Thyroid gland (tissue), 4 donors: ENCODE measurements around the gene PCDHA2. TPM values are rescaled to one million over a fixed set of nuclear protein-coding genes. Genes with fewer than 3 reads are reported as not detected.
"Not testable (repeated sequence)": the region's sequence is repeated elsewhere in the genome, so short reads cannot be mapped to it uniquely, and the experiment has no call there.

Experiments
- DNase-seq, 2 donors: peaks; one replicate each; pipeline ENCODE4 v3.0.0-alpha.2; 2019
- H3K27ac ChIP-seq, 3 donors: fragments of 200-600 bp; sonication (generic); 1 replicate in 2 of 3; 2 replicates in 1 of 3; pipeline ENCODE4 v1.5.1; 2016 to 2019; ENCODE audit warnings: mild to moderate bottlenecking in 1 of 3, moderate library complexity in 1 of 3
- H3K27me3 ChIP-seq: fragments of 200-600 bp; sonication (generic); one replicate; pipeline ENCODE4 v1.5.1; 2019
- H3K36me3 ChIP-seq, 2 donors: fragments of 200-600 bp; sonication (generic); one replicate each; pipeline ENCODE4 v1.5.1; 2016 to 2019
- H3K4me1 ChIP-seq, 2 donors: fragments of 200-600 bp; sonication (generic); one replicate each; pipeline ENCODE4 v1.5.1; 2017 to 2019
- H3K4me3 ChIP-seq, 3 donors: fragments of 200-600 bp; sonication (generic); replicated peaks in 1 of 3; 1 replicate in 2 of 3; 2 replicates in 1 of 3; pipeline ENCODE4 v1.5.1; 2016; ENCODE audit warnings: mild to moderate bottlenecking in 1 of 3
- H3K9me3 ChIP-seq: fragments of 200-600 bp; sonication (generic); one replicate; pipeline ENCODE4 v1.5.1; 2017
- CTCF ChIP-seq, 6 experiments: fragments of 200-600 bp in 3 of 6; fragments of 450-650 bp in 3 of 6; sonication (generic) in 3 of 6; IDR thresholded peaks; one replicate each; pipeline ENCODE4 v1.5.1; 2016 to 2019; ENCODE audit warnings: antibody characterized with exemption in 6 of 6, mild to moderate bottlenecking in 2 of 6, inconsistent platforms in 1 of 6, moderate library complexity in 1 of 6
- POLR2A ChIP-seq, 2 donors: fragments of 450-650 bp; IDR thresholded peaks; one replicate each; pipeline ENCODE4 v1.6.1; 2017; ENCODE audit warnings: antibody characterized with exemption in 2 of 2, mild to moderate bottlenecking in 2 of 2, moderate library complexity in 1 of 2
- WGBS, 2 donors: methylation state at CpG; one replicate each; pipeline ENCODE4 v1.1.5; 2017; 5-methylcytosine and 5-hydroxymethylcytosine counted together
- intact Hi-C: fragments of 100-400 bp; cut with DNase I; formaldehyde crosslinking; loops from one replicate; pipeline ENCODE4 v1.15.1; 2023
- total RNA-seq, 4 donors: library from RNA; depleted of rRNA; stranded (reverse); fragments of >200 nt; gene quantifications; one replicate each; pipeline ENCODE4 v1.2.3, GENCODE V29; 2016

Gene PCDHA2
- total RNA-seq, 4 donors from 2014 or later: 0.22 TPM; not detected in 3

- intact Hi-C loops: no loop called here
- peak; percentile 17 to 45 for DNase-seq
- no peaks in the 10 kb centered on the region for H3K36me3 ChIP-seq
- H3K27me3 ChIP-seq: no peaks in the 10 kb centered on the region
- no peaks in the 10 kb centered on the region for H3K9me3 ChIP-seq
- 11 to 18% methylated on average over 37 to 41 of the region's 47 CpGs for WGBS, 2 donors
- peak in 2 of 6 experiments; percentile 46 to 47 for TF ChIP-seq CTCF (IDR thresholded peaks at IDR 0.05)
- TF ChIP-seq POLR2A (IDR thresholded peaks at IDR 0.05): no peak
- H3K27ac ChIP-seq: no peak within 1 kb of the TSS
- no peaks in the 10 kb centered on the region for H3K4me1 ChIP-seq
- H3K4me3 ChIP-seq: peak within 1 kb of the TSS in 1 of 3 donors; percentile 7
Observed at GRCh38 chr5:140806834-140807775, 12.5 kb downstream of the PCDHA2 start, which contains the start of gene PCDHA4. PCDHA4 (plus strand) TSS chr5:140807068.

GRCh38 chr5:140808241-140808888, 13.7 kb downstream of the PCDHA2 start:
- H3K27me3 ChIP-seq, intact Hi-C loops, DNase-seq, H3K27ac ChIP-seq, H3K4me1 ChIP-seq, H3K36me3 ChIP-seq, H3K9me3 ChIP-seq, H3K4me3 ChIP-seq: not testable (repeated sequence)
- 52 to 61% methylated on average over 55 to 58 of the region's 62 CpGs for WGBS, 2 donors

- DNase-seq: no peak
- WGBS, 2 donors: 61 to 76% methylated on average over 19 to 34 of the region's 43 CpGs
- intact Hi-C loops: no loop called here
Observed at GRCh38 chr5:140808889-140809291, 14.2 kb downstream of the PCDHA2 start.

GRCh38 chr5:140821375-140822280, 27.0 kb downstream of the PCDHA2 start, which contains the start of gene PCDHA5:
PCDHA5 (plus strand) TSS chr5:140821613.
- peak; percentile 25 to 46 for DNase-seq
- no peaks in the 10 kb centered on the region for H3K4me1 ChIP-seq
- no peaks in the 10 kb centered on the region for H3K27me3 ChIP-seq
- no peak for TF ChIP-seq POLR2A (IDR thresholded peaks at IDR 0.05)
- TF ChIP-seq CTCF (IDR thresholded peaks at IDR 0.05): peak in 3 of 6 experiments; percentile 20 to 60 (median 27)
- intact Hi-C loops: no loop called here
- H3K27ac ChIP-seq: no peak within 1 kb of the TSS
- no peak within 1 kb of the TSS for H3K4me3 ChIP-seq
- H3K36me3 ChIP-seq: no peaks in the 10 kb centered on the region
- no peaks in the 10 kb centered on the region for H3K9me3 ChIP-seq
- WGBS, 2 donors: 25 to 26% methylated on average over 37 to 38 of the region's 39 CpGs

More at GRCh38 chr5:140808889-140809291, 14.2 kb downstream of the PCDHA2 start:
- H3K9me3 ChIP-seq: no peaks in the 10 kb centered on the region
- no peaks in the 10 kb centered on the region for H3K36me3 ChIP-seq
- TF ChIP-seq POLR2A (IDR thresholded peaks at IDR 0.05): no peak
- TF ChIP-seq CTCF (IDR thresholded peaks at IDR 0.05): no peak
- H3K4me1 ChIP-seq: no peaks in the 10 kb centered on the region
- H3K27ac ChIP-seq: no peak overlapping the region
- no peaks in the 10 kb centered on the region for H3K27me3 ChIP-seq
- H3K4me3 ChIP-seq: no peak overlapping the region

GRCh38 chr5:140822281-140822629, 27.6 kb downstream of the PCDHA2 start:
- no peaks in the 10 kb centered on the region for H3K36me3 ChIP-seq
- H3K9me3 ChIP-seq: no peaks in the 10 kb centered on the region
- H3K27ac ChIP-seq: no peak overlapping the region
- intact Hi-C loops: no loop called here
- no peaks in the 10 kb centered on the region for H3K27me3 ChIP-seq
- H3K4me1 ChIP-seq: no peaks in the 10 kb centered on the region
- no peak overlapping the region for H3K4me3 ChIP-seq
- no peak for DNase-seq
- WGBS, 2 donors: 24 to 25% methylated on average over 6 of the region's 6 CpGs
- TF ChIP-seq POLR2A (IDR thresholded peaks at IDR 0.05) (no peak), CTCF (IDR thresholded peaks at IDR 0.05) (peak in 1 of 6 experiments; percentile 1)

- DNase-seq, H3K4me3 ChIP-seq, H3K27ac ChIP-seq, H3K9me3 ChIP-seq, H3K4me1 ChIP-seq, intact Hi-C loops, H3K36me3 ChIP-seq, H3K27me3 ChIP-seq: not testable (repeated sequence)
- 16 to 62% methylated on average over 2 to 11 of the region's 48 CpGs for WGBS, 2 donors
Observed at GRCh38 chr5:140822969-140823368, 28.3 kb downstream of the PCDHA2 start.
